Upper lobe of left lung (tissue), 6 donors: ENCODE measurements around the gene FHOD1. TPM values are rescaled to one million over a fixed set of nuclear protein-coding genes. Genes with fewer than 3 reads are reported as not detected.

Experiments used
- ATAC-seq, 2 donors: fragments of 200-7000 bp; cut with Tn5 transposase; one replicate each; pipeline ENCODE4 v1.9.1; 2022; ENCODE audit warnings: mild to moderate bottlenecking in 2 of 2, moderate library complexity in 2 of 2; ENCODE audit not compliant: low FRiP score in 2 of 2
- DNase-seq, 2 donors: peaks; one replicate each; pipeline ENCODE4 v3.0.0-alpha.2; 2019 to 2020
- H3K27ac ChIP-seq, 4 donors: fragments of 200-600 bp; sonication (generic); one replicate each; pipeline ENCODE4 v1.5.1; 2016 to 2019
- H3K27me3 ChIP-seq, 4 donors: fragments of 200-600 bp; sonication (generic); one replicate each; pipeline ENCODE4 v1.5.1; 2017 to 2019
- H3K36me3 ChIP-seq, 4 donors: fragments of 200-600 bp; sonication (generic); one replicate each; pipeline ENCODE4 v1.5.1; 2016 to 2019
- H3K4me1 ChIP-seq, 4 donors: fragments of 200-600 bp; sonication (generic); one replicate each; pipeline ENCODE4 v1.5.1; 2018 to 2019
- H3K4me3 ChIP-seq, 4 donors: fragments of 200-600 bp; sonication (generic); one replicate each; pipeline ENCODE4 v1.5.1; 2017 to 2019; ENCODE audit warnings: mild to moderate bottlenecking in 2 of 4, moderate library complexity in 1 of 4
- H3K9me3 ChIP-seq, 4 donors: fragments of 200-600 bp; sonication (generic); one replicate each; pipeline ENCODE4 v1.5.1; 2018 to 2019
- CTCF ChIP-seq, 6 experiments: fragments of 450-650 bp in 4 of 6; fragments of 200-600 bp in 2 of 6; sonication (generic) in 2 of 6; IDR thresholded peaks; one replicate each; pipeline ENCODE4 v1.5.1; 2016 to 2019; ENCODE audit warnings: antibody characterized with exemption in 6 of 6
- EP300 ChIP-seq, 4 donors: sonication (generic); formaldehyde crosslinking; IDR thresholded peaks; one replicate each; pipeline ENCODE4 v1.5.1; 2017; ENCODE audit warnings: antibody characterized with exemption in 4 of 4, control low read depth in 2 of 4
- POLR2A ChIP-seq, 4 donors: fragments of 450-650 bp; IDR thresholded peaks; one replicate each; pipeline ENCODE4 v1.5.1; 2016 to 2017; ENCODE audit warnings: antibody characterized with exemption in 4 of 4, mild to moderate bottlenecking in 2 of 4
- POLR2AphosphoS5 ChIP-seq, 2 donors: sonication (generic); formaldehyde crosslinking; IDR thresholded peaks; one replicate each; pipeline ENCODE4 v1.5.1; 2017; ENCODE audit warnings: antibody characterized with exemption in 2 of 2
- WGBS, 2 donors: methylation state at CpG; one replicate each; pipeline ENCODE4 v1.1.5; 2017 to 2018; 5-methylcytosine and 5-hydroxymethylcytosine counted together
- total RNA-seq, 6 donors: library from RNA; depleted of rRNA in 4 of 6; stranded (reverse); fragments of >200 nt in 4 of 6; gene quantifications; one replicate each; pipeline versions ENCODE4 v1.1.0 to v1.2.1, GENCODE V29; 2016 to 2021
- donor health status: DM: no; HTN: no; CAD: no; lungs with moderate emphysema.
- donor health status: DM: no; HTN: yes; CAD: no; lungs with severe emphysema.

The FHOD1 gene
- total RNA-seq, 6 donors from 2014 or later, result 26.0 to 310 (median 91.0) TPM

DNA sequence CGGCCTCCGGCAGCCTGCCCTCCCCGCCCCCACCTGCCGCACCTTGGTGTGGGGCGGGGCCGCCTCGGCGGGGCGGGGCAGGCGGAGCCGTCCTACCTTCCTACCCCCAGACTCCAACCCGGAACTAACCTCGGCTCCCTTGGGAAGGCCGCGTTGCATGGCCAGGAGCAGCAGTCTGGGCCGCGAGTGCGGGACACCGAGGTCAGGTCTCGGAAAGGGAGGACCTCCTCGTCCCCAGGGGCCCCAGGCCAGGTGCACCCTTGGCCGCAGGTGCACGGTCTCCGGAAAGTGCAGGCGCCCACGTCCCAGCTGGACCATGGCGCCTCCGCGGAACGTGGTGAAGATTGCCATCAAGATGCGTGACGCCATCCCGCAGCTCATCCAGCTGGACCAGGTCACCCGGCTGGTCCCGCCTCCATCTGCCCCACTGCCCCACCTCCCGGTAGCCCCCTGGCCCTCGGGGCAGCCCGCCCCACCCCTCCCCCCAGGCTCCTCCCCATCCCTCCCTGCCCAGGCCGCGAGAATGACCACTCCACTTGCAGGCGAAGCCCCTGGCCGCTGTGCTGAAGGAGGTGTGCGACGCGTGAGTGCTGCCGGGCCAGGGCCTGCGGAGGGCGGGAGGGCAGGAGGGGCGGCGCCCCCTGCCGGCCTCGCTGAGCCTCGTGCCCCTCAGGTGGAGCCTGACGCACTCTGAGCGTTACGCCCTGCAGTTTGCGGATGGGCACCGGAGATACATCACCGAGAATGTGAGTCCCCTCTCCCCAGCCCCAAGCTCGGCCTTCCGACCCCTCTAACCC lies 48.1 kb downstream of the FHOD1 start, which contains the start of gene ELMO3:
TSS of gene ELMO3 (plus strand) at position 121 of the 797 bp plus-strand sequence. CDS start at position 317, 196 bp downstream.
- ATAC-seq, result peak; percentile 65 to 80
- DNase-seq, result peak; percentile 80 to 91
- peaks cover 12 to 37% (median 16%) of the 10 kb centered on the region in 4 donors for H3K4me1 ChIP-seq

GRCh38 chr16:67198238-67198734 lies 49.0 kb downstream of the FHOD1 start:
- Histone ChIP-seq H3K9me3 (no peaks in the 10 kb centered on the region), H3K4me1 (peaks cover 21 to 47% (median 24%) of the 10 kb centered on the region in 4 donors), H3K36me3 (peaks cover 30 to 96% (median 85%) of the 10 kb centered on the region in 4 donors), H3K27me3 (no peaks in the 10 kb centered on the region), H3K4me3 (no peak overlapping the region), H3K27ac (peak overlapping the region in 3 of 4 donors; percentile 17 to 78 (median 73))
- DNase-seq (peak; percentile 74), ATAC-seq (peak; percentile 49 to 78)
- 30 to 46% methylated on average over 9 to 10 of the region's 12 CpGs for WGBS, 2 donors
- TF ChIP-seq CTCF (IDR thresholded peaks at IDR 0.05) (peak; percentile 52 to 88 (median 72)), EP300 (IDR thresholded peaks at IDR 0.05) (no peak)

More for the DNA sequence above, 48.1 kb downstream of the FHOD1 start, which contains the start of gene ELMO3:
- H3K9me3 ChIP-seq, result no peaks in the 10 kb centered on the region
- H3K27ac ChIP-seq, result peak within 1 kb of the TSS; percentile 35 to 78 (median 63)
- H3K4me3 ChIP-seq, result peak within 1 kb of the TSS; percentile 0 to 54 (median 54)
- peak; percentile 27 to 65 (median 39) for TF ChIP-seq CTCF (IDR thresholded peaks at IDR 0.05)
- peak in 1 of 4 donors; percentile 63 for TF ChIP-seq POLR2A (IDR thresholded peaks at IDR 0.05)
- TF ChIP-seq EP300 (IDR thresholded peaks at IDR 0.05), result no peak
- peak in 1 of 2 donors; percentile 26 for TF ChIP-seq POLR2AphosphoS5 (IDR thresholded peaks at IDR 0.05)
- peaks cover 35 to 97% (median 90%) of the 10 kb centered on the region in 4 donors for H3K36me3 ChIP-seq
- WGBS, 2 donors, result 73 to 78% methylated on average over 42 to 45 of the region's 61 CpGs
- H3K27me3 ChIP-seq, result no peaks in the 10 kb centered on the region

- peak overlapping the region in 3 of 4 donors; percentile 17 to 78 (median 73) for H3K27ac ChIP-seq
- DNase-seq (no peak), ATAC-seq (no peak)
- no peak for TF ChIP-seq POLR2A (IDR thresholded peaks at IDR 0.05)
- TF ChIP-seq POLR2AphosphoS5 (IDR thresholded peaks at IDR 0.05), result no peak
- no peak for TF ChIP-seq CTCF (IDR thresholded peaks at IDR 0.05)
- no peak for TF ChIP-seq EP300 (IDR thresholded peaks at IDR 0.05)
- H3K27me3 ChIP-seq, result no peaks in the 10 kb centered on the region
- peaks cover 26 to 93% (median 80%) of the 10 kb centered on the region in 4 donors for H3K36me3 ChIP-seq
- 75 to 78% methylated on average over 6 of the region's 6 CpGs for WGBS, 2 donors
- peaks cover 26 to 53% (median 30%) of the 10 kb centered on the region in 4 donors for H3K4me1 ChIP-seq
- H3K4me3 ChIP-seq, result no peak overlapping the region
- no peaks in the 10 kb centered on the region for H3K9me3 ChIP-seq
Observed at GRCh38 chr16:67197704-67198103, 49.6 kb downstream of the FHOD1 start.

- Histone ChIP-seq H3K9me3 (no peaks in the 10 kb centered on the region), H3K4me3 (no peak overlapping the region), H3K4me1 (peaks cover 28 to 57% (median 33%) of the 10 kb centered on the region in 4 donors), H3K27me3 (no peaks in the 10 kb centered on the region), H3K36me3 (peaks cover 20 to 84% (median 72%) of the 10 kb centered on the region in 4 donors), H3K27ac (no peak overlapping the region)
- ATAC-seq (no peak), DNase-seq (no peak)
- 89 to 100% methylated on average over 1 of the region's 1 CpG for WGBS, 2 donors
- TF ChIP-seq POLR2AphosphoS5 (IDR thresholded peaks at IDR 0.05), result no peak
- TF ChIP-seq POLR2A (IDR thresholded peaks at IDR 0.05), result no peak
- TF ChIP-seq EP300 (IDR thresholded peaks at IDR 0.05), result no peak
- TF ChIP-seq CTCF (IDR thresholded peaks at IDR 0.05), result no peak
Observed at GRCh38 chr16:67196881-67197280, 50.4 kb downstream of the FHOD1 start.
